ENCODE results near the gene MRPS6.

- TF ChIP-seq CTCF (IDR thresholded peaks at IDR 0.05; ENCODE audit: low read depth, low read length, poor library complexity, severe bottlenecking) (no peak), EZH2phosphoT487 (IDR thresholded peaks at IDR 0.05; ENCODE audit: borderline replicate concordance, low read length) (no peak)
Observed at GRCh38 chr21:34152500-34152899, 79.1 kb downstream of the MRPS6 start.
